K562 (cell line): ENCODE measurements around the gene TLR5. TPM values are rescaled to one million over a fixed set of nuclear protein-coding genes. Genes with fewer than 3 reads are reported as not detected.

ENCODE experiments used
- BHLHE40 ChIP-seq: IDR thresholded peaks from 2 replicates; pipeline ENCODE4 v1.6.1; 2011; ENCODE audit warnings: low read length, improper control_type of control experiment
- KHSRP ChIP-seq: fragments of 450-650 bp; IDR thresholded peaks from 2 replicates; pipeline ENCODE4 v1.6.1; 2017
- TAF15 ChIP-seq: fragments of 200-400 bp; formaldehyde crosslinking; IDR thresholded peaks from 2 replicates; pipeline ENCODE4 v1.6.1; 2017; ENCODE audit warnings: mild to moderate bottlenecking, low read depth, low read length, moderate library complexity
- ZNF561 ChIP-seq: fragments of 450-650 bp; formaldehyde crosslinking; conservative IDR thresholded peaks from 2 replicates; pipeline ENCODE4 v1.4.0; 2020; ENCODE audit warnings: mild to moderate bottlenecking, moderate library complexity
- polyA plus RNA-seq, 8 experiments: library from polyadenylated mRNA; depleted of rRNA in 4 of 8; stranded (reverse) in 5 of 8; unstranded in 3 of 8; fragments of >200 nt; fragmentation: Nextera tagmentation in 2 of 8; fragmentation: Illumina TruSeq in 1 of 8; extraction: Ambion mirVana in 2 of 8; extraction: Trizol in 1 of 8; gene quantifications; 2 replicates each; pipeline versions ENCODE4 v1.2.1 to v1.2.3, GENCODE V29; 2011 to 2014; ENCODE audit warnings: inconsistent platforms in 1 of 8, missing spikeins in 1 of 8
- total RNA-seq, 7 experiments: library from RNA; depleted of rRNA in 6 of 7; stranded (reverse); fragments of >200 nt in 6 of 7; fragmentation: Illumina TruSeq in 2 of 7; extraction: Trizol in 2 of 7; gene quantifications; 2 replicates each; pipeline versions ENCODE4 v1.2.1 to v1.2.3, GENCODE V29; 2011 to 2021; ENCODE audit warnings: low replicate concordance in 1 of 7
- TF ChIP-seq, protein P1 (sequence below): sonication (generic); formaldehyde crosslinking; IDR thresholded peaks from 2 replicates; pipeline ENCODE4 v1.8.0; 2023; ENCODE audit warnings: mild to moderate bottlenecking, missing genetic modification reagents
- TF ChIP-seq, protein P2 (sequence below): fragments of 200-600 bp; sonication (generic); IDR thresholded peaks from one replicate; pipeline ENCODE4 v1.6.1; 2012; ENCODE audit warnings: mild to moderate bottlenecking, low read depth, low read length, inconsistent platforms

TLR5 gene
- total and polyA plus RNA-seq, 9 of the 15 experiments (the other 6 are each of a cell fraction or from before 2014, with no cell fraction given), result 0.93 to 7.4 (median 1.9) TPM

DNA sequence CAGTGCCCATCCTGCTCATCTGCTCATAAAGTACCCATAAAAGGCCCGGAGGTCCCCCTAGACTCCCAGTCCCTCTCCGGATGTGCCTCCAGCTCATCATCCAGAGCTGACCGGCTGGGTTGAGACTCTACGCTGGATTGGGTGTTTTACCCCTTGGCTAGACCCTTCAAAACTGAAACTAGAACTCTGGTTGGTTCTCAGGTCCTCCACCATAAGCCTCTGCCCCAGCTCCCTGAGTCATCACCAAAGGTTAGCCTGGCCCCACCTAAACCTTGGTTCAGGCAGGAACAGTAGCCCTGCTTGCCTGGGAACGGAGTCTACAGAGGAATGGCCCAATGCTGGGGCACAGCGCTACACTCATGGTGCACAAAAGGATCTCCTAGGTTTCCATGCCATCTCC lies 75.1 kb downstream of the TLR5 start (continued):
- TF ChIP-seq BHLHE40, result no peak
- no peak for TF ChIP-seq TAF15
- TF ChIP-seq, protein P1, sequence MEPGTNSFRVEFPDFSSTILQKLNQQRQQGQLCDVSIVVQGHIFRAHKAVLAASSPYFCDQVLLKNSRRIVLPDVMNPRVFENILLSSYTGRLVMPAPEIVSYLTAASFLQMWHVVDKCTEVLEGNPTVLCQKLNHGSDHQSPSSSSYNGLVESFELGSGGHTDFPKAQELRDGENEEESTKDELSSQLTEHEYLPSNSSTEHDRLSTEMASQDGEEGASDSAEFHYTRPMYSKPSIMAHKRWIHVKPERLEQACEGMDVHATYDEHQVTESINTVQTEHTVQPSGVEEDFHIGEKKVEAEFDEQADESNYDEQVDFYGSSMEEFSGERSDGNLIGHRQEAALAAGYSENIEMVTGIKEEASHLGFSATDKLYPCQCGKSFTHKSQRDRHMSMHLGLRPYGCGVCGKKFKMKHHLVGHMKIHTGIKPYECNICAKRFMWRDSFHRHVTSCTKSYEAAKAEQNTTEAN (CRISPR knock-in tag), result no peak
- TF ChIP-seq, protein P2, sequence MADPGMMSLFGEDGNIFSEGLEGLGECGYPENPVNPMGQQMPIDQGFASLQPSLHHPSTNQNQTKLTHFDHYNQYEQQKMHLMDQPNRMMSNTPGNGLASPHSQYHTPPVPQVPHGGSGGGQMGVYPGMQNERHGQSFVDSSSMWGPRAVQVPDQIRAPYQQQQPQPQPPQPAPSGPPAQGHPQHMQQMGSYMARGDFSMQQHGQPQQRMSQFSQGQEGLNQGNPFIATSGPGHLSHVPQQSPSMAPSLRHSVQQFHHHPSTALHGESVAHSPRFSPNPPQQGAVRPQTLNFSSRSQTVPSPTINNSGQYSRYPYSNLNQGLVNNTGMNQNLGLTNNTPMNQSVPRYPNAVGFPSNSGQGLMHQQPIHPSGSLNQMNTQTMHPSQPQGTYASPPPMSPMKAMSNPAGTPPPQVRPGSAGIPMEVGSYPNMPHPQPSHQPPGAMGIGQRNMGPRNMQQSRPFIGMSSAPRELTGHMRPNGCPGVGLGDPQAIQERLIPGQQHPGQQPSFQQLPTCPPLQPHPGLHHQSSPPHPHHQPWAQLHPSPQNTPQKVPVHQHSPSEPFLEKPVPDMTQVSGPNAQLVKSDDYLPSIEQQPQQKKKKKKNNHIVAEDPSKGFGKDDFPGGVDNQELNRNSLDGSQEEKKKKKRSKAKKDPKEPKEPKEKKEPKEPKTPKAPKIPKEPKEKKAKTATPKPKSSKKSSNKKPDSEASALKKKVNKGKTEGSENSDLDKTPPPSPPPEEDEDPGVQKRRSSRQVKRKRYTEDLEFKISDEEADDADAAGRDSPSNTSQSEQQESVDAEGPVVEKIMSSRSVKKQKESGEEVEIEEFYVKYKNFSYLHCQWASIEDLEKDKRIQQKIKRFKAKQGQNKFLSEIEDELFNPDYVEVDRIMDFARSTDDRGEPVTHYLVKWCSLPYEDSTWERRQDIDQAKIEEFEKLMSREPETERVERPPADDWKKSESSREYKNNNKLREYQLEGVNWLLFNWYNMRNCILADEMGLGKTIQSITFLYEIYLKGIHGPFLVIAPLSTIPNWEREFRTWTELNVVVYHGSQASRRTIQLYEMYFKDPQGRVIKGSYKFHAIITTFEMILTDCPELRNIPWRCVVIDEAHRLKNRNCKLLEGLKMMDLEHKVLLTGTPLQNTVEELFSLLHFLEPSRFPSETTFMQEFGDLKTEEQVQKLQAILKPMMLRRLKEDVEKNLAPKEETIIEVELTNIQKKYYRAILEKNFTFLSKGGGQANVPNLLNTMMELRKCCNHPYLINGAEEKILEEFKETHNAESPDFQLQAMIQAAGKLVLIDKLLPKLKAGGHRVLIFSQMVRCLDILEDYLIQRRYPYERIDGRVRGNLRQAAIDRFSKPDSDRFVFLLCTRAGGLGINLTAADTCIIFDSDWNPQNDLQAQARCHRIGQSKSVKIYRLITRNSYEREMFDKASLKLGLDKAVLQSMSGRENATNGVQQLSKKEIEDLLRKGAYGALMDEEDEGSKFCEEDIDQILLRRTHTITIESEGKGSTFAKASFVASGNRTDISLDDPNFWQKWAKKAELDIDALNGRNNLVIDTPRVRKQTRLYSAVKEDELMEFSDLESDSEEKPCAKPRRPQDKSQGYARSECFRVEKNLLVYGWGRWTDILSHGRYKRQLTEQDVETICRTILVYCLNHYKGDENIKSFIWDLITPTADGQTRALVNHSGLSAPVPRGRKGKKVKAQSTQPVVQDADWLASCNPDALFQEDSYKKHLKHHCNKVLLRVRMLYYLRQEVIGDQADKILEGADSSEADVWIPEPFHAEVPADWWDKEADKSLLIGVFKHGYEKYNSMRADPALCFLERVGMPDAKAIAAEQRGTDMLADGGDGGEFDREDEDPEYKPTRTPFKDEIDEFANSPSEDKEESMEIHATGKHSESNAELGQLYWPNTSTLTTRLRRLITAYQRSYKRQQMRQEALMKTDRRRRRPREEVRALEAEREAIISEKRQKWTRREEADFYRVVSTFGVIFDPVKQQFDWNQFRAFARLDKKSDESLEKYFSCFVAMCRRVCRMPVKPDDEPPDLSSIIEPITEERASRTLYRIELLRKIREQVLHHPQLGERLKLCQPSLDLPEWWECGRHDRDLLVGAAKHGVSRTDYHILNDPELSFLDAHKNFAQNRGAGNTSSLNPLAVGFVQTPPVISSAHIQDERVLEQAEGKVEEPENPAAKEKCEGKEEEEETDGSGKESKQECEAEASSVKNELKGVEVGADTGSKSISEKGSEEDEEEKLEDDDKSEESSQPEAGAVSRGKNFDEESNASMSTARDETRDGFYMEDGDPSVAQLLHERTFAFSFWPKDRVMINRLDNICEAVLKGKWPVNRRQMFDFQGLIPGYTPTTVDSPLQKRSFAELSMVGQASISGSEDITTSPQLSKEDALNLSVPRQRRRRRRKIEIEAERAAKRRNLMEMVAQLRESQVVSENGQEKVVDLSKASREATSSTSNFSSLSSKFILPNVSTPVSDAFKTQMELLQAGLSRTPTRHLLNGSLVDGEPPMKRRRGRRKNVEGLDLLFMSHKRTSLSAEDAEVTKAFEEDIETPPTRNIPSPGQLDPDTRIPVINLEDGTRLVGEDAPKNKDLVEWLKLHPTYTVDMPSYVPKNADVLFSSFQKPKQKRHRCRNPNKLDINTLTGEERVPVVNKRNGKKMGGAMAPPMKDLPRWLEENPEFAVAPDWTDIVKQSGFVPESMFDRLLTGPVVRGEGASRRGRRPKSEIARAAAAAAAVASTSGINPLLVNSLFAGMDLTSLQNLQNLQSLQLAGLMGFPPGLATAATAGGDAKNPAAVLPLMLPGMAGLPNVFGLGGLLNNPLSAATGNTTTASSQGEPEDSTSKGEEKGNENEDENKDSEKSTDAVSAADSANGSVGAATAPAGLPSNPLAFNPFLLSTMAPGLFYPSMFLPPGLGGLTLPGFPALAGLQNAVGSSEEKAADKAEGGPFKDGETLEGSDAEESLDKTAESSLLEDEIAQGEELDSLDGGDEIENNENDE, result no peak
- TF ChIP-seq ZNF561 (CRISPR knock-in tag), result no peak
- no peak for TF ChIP-seq KHSRP
